ENCODE data around the gene PTPN6. TPM values are rescaled to one million over a fixed set of nuclear protein-coding genes. Genes with fewer than 3 reads are reported as not detected.

Gene PTPN6
- total RNA-seq, 1 donor from 2014 or later = 6.0 TPM

DNA sequence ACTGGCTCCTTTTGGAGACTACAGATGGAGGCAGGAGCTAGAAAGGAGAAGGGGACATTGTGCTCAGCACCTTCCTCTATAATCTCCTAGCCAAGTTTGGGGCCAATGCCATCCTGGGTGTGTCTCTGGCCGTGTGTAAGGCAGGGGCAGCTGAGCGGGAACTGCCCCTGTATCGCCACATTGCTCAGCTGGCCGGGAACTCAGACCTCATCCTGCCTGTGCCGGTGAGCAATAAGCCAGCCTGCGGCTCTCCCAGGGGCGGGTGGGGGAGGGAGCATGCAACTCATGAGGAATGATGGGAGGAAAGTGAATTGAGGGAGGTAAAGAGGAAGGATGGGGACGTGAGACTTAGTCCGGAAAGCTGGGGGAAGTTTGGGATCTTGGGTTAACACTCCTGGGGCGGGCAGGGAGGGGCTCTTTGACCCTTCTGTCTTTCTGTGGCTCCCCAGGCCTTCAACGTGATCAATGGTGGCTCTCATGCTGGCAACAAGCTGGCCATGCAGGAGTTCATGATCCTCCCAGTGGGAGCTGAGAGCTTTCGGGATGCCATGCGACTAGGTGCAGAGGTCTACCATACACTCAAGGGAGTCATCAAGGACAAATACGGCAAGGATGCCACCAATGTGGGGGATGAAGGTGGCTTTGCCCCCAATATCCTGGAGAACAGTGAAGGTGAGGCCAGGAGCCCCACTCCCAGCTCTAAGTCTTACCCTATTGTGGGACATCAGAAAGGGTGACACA, 33.5 kb upstream of the PTPN6 start:
- H3K4me1 Mint-ChIP-seq = peaks cover 49% of the 10 kb centered on the region
- Histone ChIP-seq H3F3A (ENCODE audit: low read depth) (peaks cover 27% of the 10 kb centered on the region), H3K36me3 (no peaks in the 10 kb centered on the region), H3K4me2 (no peak overlapping the region), H3K9ac (no peak overlapping the region), H3K27ac (no peak overlapping the region), H3K4me1 (peaks cover 13% of the 10 kb centered on the region), H2AFZ (replicated peaks) (no peak overlapping the region), H3K9me3 (ENCODE audit: low read depth) (no peaks in the 10 kb centered on the region), H3K27me3 (no peaks in the 10 kb centered on the region), H3K4me3 (no peak overlapping the region), H3K79me2 (ENCODE audit: low read depth) (peaks cover 31% of the 10 kb centered on the region), H4K20me1 (ENCODE audit: low read depth) (peaks cover 29% of the 10 kb centered on the region)
- H3K27ac Mint-ChIP-seq = no peak overlapping the region
- no peaks in the 10 kb centered on the region for H3K9me3 Mint-ChIP-seq
- TF ChIP-seq CTCF (IDR thresholded peaks at IDR 0.05) (no peak), EZH2 (IDR thresholded peaks at IDR 0.05) (no peak), EZH2phosphoT487 (IDR thresholded peaks at IDR 0.05) (no peak)
- H3K4me3 Mint-ChIP-seq = no peak overlapping the region
- DNase-seq (ENCODE audit: low spot score) = no peak
- H3K36me3 Mint-ChIP-seq = peaks cover 36% of the 10 kb centered on the region
- peaks cover 5% of the 10 kb centered on the region for H3K27me3 Mint-ChIP-seq (ENCODE audit: insufficient read depth, low read depth)

DNA sequence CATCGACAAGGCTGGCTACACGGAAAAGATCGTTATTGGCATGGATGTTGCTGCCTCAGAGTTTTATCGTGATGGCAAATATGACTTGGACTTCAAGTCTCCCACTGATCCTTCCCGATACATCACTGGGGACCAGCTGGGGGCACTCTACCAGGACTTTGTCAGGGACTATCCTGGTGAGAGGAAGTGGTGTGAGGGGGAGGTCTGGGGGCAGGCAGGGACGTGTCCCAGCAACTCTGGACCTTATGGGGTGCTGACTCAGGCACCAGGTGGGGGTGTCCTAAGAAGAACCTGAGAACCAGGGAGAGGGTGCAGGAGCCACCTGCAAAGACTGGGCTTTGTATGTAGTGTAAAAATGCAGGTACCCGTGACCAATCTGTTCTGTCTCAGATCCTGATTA, 31.6 kb upstream of the PTPN6 start:
- Mint-ChIP-seq H3K36me3 (peaks cover 40% of the 10 kb centered on the region), H3K27ac (no peak overlapping the region), H3K27me3 (ENCODE audit: insufficient read depth, low read depth) (peaks cover 7% of the 10 kb centered on the region), H3K4me1 (peaks cover 55% of the 10 kb centered on the region), H3K4me3 (no peak overlapping the region), H3K9me3 (no peaks in the 10 kb centered on the region)
- no peak overlapping the region for H3K27ac ChIP-seq
- peaks cover 22% of the 10 kb centered on the region for H3K79me2 ChIP-seq (ENCODE audit: low read depth)
- H3K36me3 ChIP-seq = no peaks in the 10 kb centered on the region
- TF ChIP-seq EZH2 (IDR thresholded peaks at IDR 0.05) (no peak), CTCF (IDR thresholded peaks at IDR 0.05) (no peak)
- no peak overlapping the region for H2AFZ ChIP-seq (replicated peaks)
- no peaks in the 10 kb centered on the region for H3K27me3 ChIP-seq
- peaks cover 37% of the 10 kb centered on the region for H4K20me1 ChIP-seq (ENCODE audit: low read depth)
- DNase-seq (ENCODE audit: low spot score) = no peak
- H3K4me3 ChIP-seq = no peak overlapping the region
- H3F3A ChIP-seq (ENCODE audit: low read depth) = peaks cover 35% of the 10 kb centered on the region
- peaks cover 3% of the 10 kb centered on the region for H3K4me1 ChIP-seq
- H3K4me2 ChIP-seq = no peak overlapping the region
- no peaks in the 10 kb centered on the region for H3K9me3 ChIP-seq (ENCODE audit: low read depth)
- no peak overlapping the region for H3K9ac ChIP-seq

GRCh38 chr12:6921539-6921938, 29.6 kb upstream of the PTPN6 start:
- Mint-ChIP-seq H3K36me3 (peaks cover 33% of the 10 kb centered on the region), H3K4me1 (peaks cover 58% of the 10 kb centered on the region), H3K4me3 (peak overlapping the region; percentile 59), H3K27me3 (ENCODE audit: insufficient read depth, low read depth) (peaks cover 10% of the 10 kb centered on the region), H3K9me3 (no peaks in the 10 kb centered on the region), H3K27ac (no peak overlapping the region)
- Histone ChIP-seq H3K27me3 (no peaks in the 10 kb centered on the region), H3K4me1 (peaks cover 20% of the 10 kb centered on the region), H3K79me2 (ENCODE audit: low read depth) (peaks cover 8% of the 10 kb centered on the region), H3K27ac (no peak overlapping the region), H3K36me3 (no peaks in the 10 kb centered on the region), H3K9ac (no peak overlapping the region), H3K4me3 (no peak overlapping the region), H3K9me3 (ENCODE audit: low read depth) (no peaks in the 10 kb centered on the region), H3K4me2 (no peak overlapping the region), H4K20me1 (ENCODE audit: low read depth) (peaks cover 29% of the 10 kb centered on the region), H3F3A (ENCODE audit: low read depth) (peaks cover 45% of the 10 kb centered on the region), H2AFZ (replicated peaks) (no peak overlapping the region)
- TF ChIP-seq EZH2 (IDR thresholded peaks at IDR 0.05) (no peak), CTCF (IDR thresholded peaks at IDR 0.05) (no peak), EZH2phosphoT487 (IDR thresholded peaks at IDR 0.05) (no peak)
- no peak for DNase-seq (ENCODE audit: low spot score)

Data from neural progenitor cell (in vitro differentiated cells).